Skeletal muscle satellite cell (primary cell): ENCODE data around the gene SMIM44.

Experiments used
- H3K27me3 ChIP-seq: 2 replicates; pipeline ENCODE4 v1.7.0; 2013; ENCODE audit warnings: low read length; ENCODE audit not compliant: control insufficient read depth, insufficient read depth
- H3K36me3 ChIP-seq: 2 replicates; pipeline ENCODE4 v1.7.0; 2013; ENCODE audit warnings: mild to moderate bottlenecking, control low read depth, low read length; ENCODE audit not compliant: insufficient read depth
- H3K4me1 ChIP-seq: 2 replicates; pipeline ENCODE4 v1.7.0; 2013; ENCODE audit warnings: low read length; ENCODE audit not compliant: control insufficient read depth, insufficient read depth
- H3K4me2 ChIP-seq: 2 replicates; pipeline ENCODE4 v1.7.0; 2013; ENCODE audit warnings: mild to moderate bottlenecking, low read length
- H3K4me3 ChIP-seq: 2 replicates; pipeline ENCODE4 v1.7.0; 2013; ENCODE audit warnings: low read length
- H3K9ac ChIP-seq: 2 replicates; pipeline ENCODE4 v1.7.0; 2013; ENCODE audit warnings: mild to moderate bottlenecking, low read depth, low read length, moderate library complexity
- H3K9me3 ChIP-seq: replicated peaks from 2 replicates; pipeline ENCODE4 v1.7.0; 2013; ENCODE audit warnings: mild to moderate bottlenecking, control low read depth, low read length

SMIM44 gene

GRCh38 chr19:3494559-3494958 lies 11.3 kb upstream of the SMIM44 start:
- Histone ChIP-seq H3K36me3 (peaks cover 49% of the 10 kb centered on the region), H3K4me1 (peaks cover under 1% of the 10 kb centered on the region), H3K27me3 (no peaks in the 10 kb centered on the region), H3K9me3 (no peaks in the 10 kb centered on the region), H3K4me3 (no peak overlapping the region), H3K9ac (no peak overlapping the region), H3K4me2 (no peak overlapping the region)

DNA sequence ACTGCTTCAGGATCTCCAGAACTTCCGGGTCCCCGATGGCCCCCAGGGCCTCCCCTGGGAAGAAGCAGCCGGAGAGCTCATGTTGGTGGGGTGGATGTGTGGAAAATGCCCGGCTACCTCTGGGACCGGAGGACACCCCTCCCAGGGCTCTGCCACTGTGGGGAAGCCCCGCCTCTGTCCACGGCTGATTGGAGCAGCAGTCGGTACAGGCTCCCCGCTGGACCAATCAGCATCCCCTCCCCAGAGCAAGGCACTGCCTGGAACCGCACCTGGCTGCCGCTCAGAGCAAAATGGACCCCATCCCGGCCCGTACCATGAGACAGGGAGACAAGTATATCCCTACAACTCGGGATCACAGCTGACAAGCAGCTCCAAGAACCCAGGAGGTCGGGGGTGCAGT lies 10.8 kb upstream of the SMIM44 start:
- no peaks in the 10 kb centered on the region for H3K4me1 ChIP-seq
- no peak overlapping the region for H3K4me2 ChIP-seq
- no peaks in the 10 kb centered on the region for H3K27me3 ChIP-seq
- no peak overlapping the region for H3K9ac ChIP-seq
- H3K9me3 ChIP-seq = no peaks in the 10 kb centered on the region
- H3K36me3 ChIP-seq = peaks cover 49% of the 10 kb centered on the region
- no peak overlapping the region for H3K4me3 ChIP-seq

DNA sequence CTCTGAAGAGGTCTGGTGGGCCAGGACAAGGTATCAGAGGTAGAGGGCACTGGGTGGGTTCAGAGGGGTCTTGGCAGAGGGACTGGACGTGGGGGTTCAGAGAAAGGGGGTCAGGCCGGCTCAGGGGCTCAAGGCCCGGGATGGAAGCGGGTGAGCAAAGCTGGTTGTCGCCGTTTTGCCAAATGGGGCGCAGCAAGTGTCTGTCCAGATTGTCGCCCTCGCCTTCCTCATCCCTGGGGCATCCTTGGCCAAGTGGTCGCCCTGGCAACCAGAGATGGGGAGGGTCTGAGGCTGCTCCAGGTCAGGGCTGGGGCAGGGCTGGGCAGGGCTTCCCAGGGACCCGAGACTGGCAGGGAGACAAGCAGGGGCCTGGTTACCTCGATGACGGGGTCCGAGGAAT lies 10.4 kb upstream of the SMIM44 start:
- Histone ChIP-seq H3K4me2 (no peak overlapping the region), H3K36me3 (peaks cover 49% of the 10 kb centered on the region), H3K9ac (no peak overlapping the region)

GRCh38 chr19:3492919-3493318 lies 9.7 kb upstream of the SMIM44 start:
- Histone ChIP-seq H3K9ac (no peak overlapping the region), H3K4me1 (no peaks in the 10 kb centered on the region), H3K36me3 (peaks cover 49% of the 10 kb centered on the region), H3K27me3 (no peaks in the 10 kb centered on the region), H3K9me3 (no peaks in the 10 kb centered on the region), H3K4me3 (no peak overlapping the region), H3K4me2 (no peak overlapping the region)

More for the DNA sequence above, 10.4 kb upstream of the SMIM44 start:
- Histone ChIP-seq H3K27me3 (no peaks in the 10 kb centered on the region), H3K9me3 (no peaks in the 10 kb centered on the region), H3K4me1 (no peaks in the 10 kb centered on the region), H3K4me3 (no peak overlapping the region)

- Histone ChIP-seq H3K4me2 (no peak overlapping the region), H3K36me3 (peaks cover 45% of the 10 kb centered on the region), H3K9ac (no peak overlapping the region), H3K9me3 (no peaks in the 10 kb centered on the region), H3K27me3 (no peaks in the 10 kb centered on the region), H3K4me1 (no peaks in the 10 kb centered on the region), H3K4me3 (no peak overlapping the region)
These were observed 9.0 kb upstream of the SMIM44 start for GRCh38 chr19:3492131-3492839.

DNA sequence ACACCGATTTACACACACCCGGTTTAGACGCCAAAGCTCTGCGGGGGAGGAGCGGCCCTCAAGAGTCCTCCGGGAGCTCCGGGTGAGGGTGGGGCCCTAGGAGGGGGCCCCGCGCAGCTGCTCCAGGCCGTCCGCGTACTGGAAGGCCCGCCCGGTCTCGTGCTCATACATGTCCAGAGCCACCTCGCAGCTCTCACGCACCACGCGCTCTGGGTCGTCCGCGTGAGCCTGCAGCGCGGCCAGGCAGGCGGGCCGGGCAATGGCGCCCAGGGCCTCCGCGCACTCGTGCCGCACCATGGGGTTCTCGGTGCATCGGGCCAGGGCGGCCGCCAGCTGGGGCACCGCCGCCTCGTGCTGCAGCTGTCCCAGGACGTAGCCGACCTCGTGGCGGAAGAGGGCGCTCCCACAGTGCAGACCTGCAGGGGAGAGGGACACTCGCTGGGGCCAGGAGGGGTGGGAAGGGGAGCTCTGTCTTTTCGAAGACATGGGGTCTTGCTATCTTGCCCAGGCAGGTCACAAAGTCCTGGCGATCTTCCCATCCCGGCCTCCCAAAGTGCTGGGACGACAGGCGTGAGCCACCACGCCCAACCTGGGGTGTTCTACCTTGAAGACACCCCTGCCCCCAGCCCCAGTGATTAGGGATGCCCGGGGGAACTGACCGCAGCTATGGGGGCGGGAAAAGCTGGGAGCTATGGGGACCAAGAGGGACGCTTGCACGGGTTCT lies 8.3 kb upstream of the SMIM44 start:
- Histone ChIP-seq H3K9ac (no peak overlapping the region), H3K4me2 (no peak overlapping the region), H3K27me3 (no peaks in the 10 kb centered on the region), H3K4me1 (no peaks in the 10 kb centered on the region), H3K36me3 (peaks cover 39% of the 10 kb centered on the region), H3K4me3 (no peak overlapping the region), H3K9me3 (no peaks in the 10 kb centered on the region)

DNA sequence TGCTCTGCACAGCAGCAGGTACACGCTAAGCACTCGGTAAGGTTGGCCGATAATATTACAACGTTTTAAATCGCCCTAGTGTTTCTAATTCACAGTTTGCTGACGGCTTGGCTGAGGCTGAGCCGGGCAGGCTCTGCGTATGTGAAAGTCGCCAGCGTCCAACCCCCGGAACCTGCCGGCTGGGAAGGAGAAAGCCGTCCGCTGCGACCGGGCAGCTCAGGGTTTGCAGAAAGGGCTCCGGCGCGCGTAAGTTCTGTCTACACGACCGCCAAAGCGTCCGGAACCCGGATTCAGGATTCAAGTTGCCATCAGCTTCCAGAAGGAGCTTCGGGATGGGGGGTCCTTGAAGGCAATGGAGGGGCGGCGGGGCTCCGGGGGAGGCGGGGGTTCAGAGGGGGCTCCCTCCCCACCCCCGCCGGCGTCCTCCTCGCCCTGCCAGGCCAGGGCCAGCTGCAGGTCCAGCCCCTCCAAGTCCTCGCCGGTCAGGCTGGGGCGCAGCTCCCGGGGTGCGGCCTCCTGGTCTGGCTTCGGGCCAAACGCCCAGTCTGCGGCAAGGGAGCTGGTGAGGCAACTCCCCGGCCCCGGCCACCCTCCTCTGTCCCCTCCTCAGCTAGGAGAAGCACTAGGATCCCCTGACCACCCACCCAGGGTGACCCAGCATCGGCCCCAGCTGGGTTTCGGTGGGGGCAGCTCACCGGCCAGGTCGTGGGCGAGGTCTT lies 575 bp downstream of the SMIM44 start:
- no peaks in the 10 kb centered on the region for H3K9me3 ChIP-seq
- no peak overlapping the region for H3K4me2 ChIP-seq
- no peaks in the 10 kb centered on the region for H3K36me3 ChIP-seq
- no peak overlapping the region for H3K4me3 ChIP-seq
- no peak overlapping the region for H3K9ac ChIP-seq
- H3K27me3 ChIP-seq = peaks cover 42% of the 10 kb centered on the region
- no peaks in the 10 kb centered on the region for H3K4me1 ChIP-seq

DNA sequence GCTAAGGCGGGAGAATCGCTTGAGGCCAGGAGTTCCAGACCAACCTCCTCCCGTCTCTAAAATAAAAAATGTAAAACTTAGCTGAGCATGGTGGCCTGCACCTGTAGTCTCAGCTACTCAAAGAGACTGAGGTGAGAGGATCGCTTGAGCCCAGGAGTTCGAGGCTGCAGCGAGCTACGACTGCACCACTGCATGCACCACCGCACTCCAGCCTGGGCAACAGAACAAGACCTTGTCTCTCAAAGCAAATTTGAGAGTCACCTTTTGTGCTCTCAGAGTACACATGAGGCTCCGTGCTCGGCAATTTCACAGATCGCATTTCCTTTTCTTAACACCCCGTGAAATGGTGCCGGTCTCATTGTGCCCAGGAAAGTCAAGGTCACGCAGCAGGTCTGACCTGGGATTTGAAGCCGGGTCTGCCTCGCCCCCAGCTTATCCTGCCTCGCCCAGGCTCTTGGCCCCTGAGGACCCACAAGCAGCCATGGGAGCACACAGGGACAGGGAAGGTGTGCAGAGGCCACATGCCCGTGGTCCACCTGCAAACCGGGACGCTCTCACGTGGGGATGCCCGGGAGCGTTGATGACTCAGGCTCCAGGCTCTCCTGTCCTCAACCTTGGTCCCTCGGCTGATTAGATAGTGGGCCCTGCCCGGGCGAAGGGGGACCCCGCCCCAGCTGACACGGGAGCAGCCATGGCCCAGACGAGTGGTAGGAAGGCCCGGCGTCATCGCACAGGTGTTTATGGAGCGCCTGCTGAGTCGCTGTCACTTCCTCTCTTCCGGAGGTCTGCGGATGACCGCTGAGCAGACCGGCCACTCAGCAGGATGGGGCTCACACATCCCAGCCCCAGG lies 1.8 kb downstream of the SMIM44 start:
- Histone ChIP-seq H3K4me2 (no peak overlapping the region), H3K27me3 (peaks cover 42% of the 10 kb centered on the region)

DNA sequence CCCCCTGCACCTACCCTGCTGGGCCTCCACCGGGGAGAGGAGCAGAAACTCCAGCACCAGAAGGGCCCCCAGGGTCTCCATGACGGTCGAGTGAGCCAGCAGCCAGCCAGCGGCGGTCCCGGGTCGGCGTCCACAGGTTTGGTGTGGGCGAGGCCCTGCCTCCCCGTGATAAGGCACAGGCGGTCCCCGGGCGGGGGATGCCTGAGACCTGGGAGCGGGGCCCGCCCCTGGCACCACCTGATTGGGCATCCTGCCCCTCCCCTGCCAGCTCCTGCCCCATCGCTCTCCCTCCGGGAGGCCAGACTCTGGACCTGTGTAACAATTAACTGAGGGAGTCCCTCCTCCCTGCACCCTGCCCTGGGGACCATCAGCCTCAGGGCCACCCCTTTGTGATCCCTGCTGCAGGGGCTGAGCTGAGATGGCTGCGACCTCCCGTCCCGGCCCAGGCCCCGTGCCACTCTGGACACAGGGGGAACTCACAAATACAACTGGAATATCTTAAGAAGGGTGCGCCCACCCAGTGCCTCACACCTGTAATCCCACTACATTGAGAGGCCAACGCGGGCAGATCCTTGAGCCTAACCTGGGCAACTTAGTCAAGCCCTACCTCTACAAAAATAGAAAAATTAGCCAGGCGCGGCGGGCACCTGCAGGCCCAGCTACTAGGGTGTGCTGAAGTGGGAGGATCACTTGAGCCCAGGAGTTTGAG lies 2.7 kb downstream of the SMIM44 start, which contains the start of gene SMIM24:
Gene SMIM24, minus strand, starts transcription at position 143 of the 709 bp plus-strand sequence. Its CDS starts 62 bp downstream, at position 81.
- H3K27me3 ChIP-seq = peaks cover 42% of the 10 kb centered on the region
- H3K36me3 ChIP-seq = no peaks in the 10 kb centered on the region
- H3K9me3 ChIP-seq = no peaks in the 10 kb centered on the region
- no peak within 1 kb of the TSS for H3K4me2 ChIP-seq
- H3K9ac ChIP-seq = no peak within 1 kb of the TSS
- no peak within 1 kb of the TSS for H3K4me3 ChIP-seq
- no peaks in the 10 kb centered on the region for H3K4me1 ChIP-seq

More for the DNA sequence above, 1.8 kb downstream of the SMIM44 start:
- Histone ChIP-seq H3K4me1 (no peaks in the 10 kb centered on the region), H3K9me3 (no peaks in the 10 kb centered on the region), H3K4me3 (no peak overlapping the region), H3K9ac (no peak overlapping the region), H3K36me3 (no peaks in the 10 kb centered on the region)

GRCh38 chr19:3479834-3480215 lies 3.4 kb downstream of the SMIM44 start:
- no peak overlapping the region for H3K4me2 ChIP-seq
- H3K4me1 ChIP-seq = no peaks in the 10 kb centered on the region
- H3K9ac ChIP-seq = no peak overlapping the region
- peaks cover 45% of the 10 kb centered on the region for H3K27me3 ChIP-seq
- no peak overlapping the region for H3K4me3 ChIP-seq
- H3K36me3 ChIP-seq = no peaks in the 10 kb centered on the region
- no peaks in the 10 kb centered on the region for H3K9me3 ChIP-seq
